ENCODE measurements around the gene CFAP74. TPM values are rescaled to one million over a fixed set of nuclear protein-coding genes. Genes with fewer than 3 reads are reported as not detected.

Gene CFAP74
- total and polyA plus RNA-seq, 2 of the 13 experiments (the other 11 are each of a cell fraction or from before 2014, with no cell fraction given), result 0.27 to 0.62 TPM

DNA sequence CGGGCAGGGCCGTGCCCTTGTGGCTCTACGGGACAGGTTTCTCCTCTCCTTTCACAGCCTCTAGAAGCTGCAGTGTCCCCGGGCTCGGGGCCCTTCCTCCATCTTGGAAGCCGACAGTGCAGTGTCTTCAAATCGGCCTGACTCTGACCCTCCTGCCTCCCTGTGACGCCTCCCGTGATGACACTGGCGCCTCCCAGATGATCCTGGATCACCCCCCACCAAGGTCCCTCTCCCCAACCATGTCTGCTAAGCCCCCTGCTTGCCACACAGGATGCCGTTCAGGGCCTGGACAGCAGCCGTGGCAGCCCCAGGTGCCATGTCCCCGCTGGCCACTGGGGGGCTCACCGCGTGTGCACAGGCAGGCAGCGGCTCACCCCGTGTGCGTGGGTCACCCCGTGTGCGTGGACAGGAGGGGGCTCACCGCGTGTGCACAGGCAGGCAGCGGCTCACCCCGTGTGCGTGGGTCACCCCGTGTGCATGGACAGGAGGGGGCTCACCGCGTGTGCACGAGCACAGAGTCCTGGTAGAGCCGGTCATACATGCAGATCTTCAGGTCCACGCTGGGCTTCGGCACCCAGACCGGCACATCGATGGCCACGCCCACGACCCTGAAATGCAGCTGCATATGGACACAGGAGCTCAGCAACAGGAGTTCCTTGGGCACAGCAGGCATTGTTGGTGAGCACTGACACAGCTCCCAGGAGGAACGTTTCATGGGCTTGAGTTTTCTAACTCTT, 59.6 kb downstream of the CFAP74 start (continued):
- TF ChIP-seq NONO (IDR thresholded peaks at IDR 0.05), result no peak
- TF ChIP-seq NONO (CRISPR knock-in tag; conservative IDR thresholded peaks at IDR 0.05), result peak; percentile 76
- TF ChIP-seq ZBTB21 (CRISPR knock-in tag; IDR thresholded peaks at IDR 0.05), result no peak
- TF ChIP-seq SKI (IDR thresholded peaks at IDR 0.05; ENCODE audit: partially characterized antibody), result no peak
- peak; percentile 56 for TF ChIP-seq SRY (CRISPR knock-in tag; IDR thresholded peaks at IDR 0.05)
- TF ChIP-seq NFIB (CRISPR knock-in tag; IDR thresholded peaks at IDR 0.05; ENCODE audit: borderline replicate concordance), result no peak
- TF ChIP-seq NCOR1 (IDR thresholded peaks at IDR 0.05; ENCODE audit: borderline replicate concordance, low read length), result no peak
- no peak for TF ChIP-seq ZSCAN9 (CRISPR knock-in tag; IDR thresholded peaks at IDR 0.05; ENCODE audit: borderline replicate concordance)
- TF ChIP-seq, protein P1, sequence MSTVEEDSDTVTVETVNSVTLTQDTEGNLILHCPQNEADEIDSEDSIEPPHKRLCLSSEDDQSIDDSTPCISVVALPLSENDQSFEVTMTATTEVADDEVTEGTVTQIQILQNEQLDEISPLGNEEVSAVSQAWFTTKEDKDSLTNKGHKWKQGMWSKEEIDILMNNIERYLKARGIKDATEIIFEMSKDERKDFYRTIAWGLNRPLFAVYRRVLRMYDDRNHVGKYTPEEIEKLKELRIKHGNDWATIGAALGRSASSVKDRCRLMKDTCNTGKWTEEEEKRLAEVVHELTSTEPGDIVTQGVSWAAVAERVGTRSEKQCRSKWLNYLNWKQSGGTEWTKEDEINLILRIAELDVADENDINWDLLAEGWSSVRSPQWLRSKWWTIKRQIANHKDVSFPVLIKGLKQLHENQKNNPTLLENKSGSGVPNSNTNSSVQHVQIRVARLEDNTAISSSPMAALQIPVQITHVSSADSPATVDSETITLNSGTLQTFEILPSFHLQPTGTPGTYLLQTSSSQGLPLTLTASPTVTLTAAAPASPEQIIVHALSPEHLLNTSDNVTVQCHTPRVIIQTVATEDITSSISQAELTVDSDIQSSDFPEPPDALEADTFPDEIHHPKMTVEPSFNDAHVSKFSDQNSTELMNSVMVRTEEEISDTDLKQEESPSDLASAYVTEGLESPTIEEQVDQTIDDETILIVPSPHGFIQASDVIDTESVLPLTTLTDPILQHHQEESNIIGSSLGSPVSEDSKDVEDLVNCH (CRISPR knock-in tag; IDR thresholded peaks at IDR 0.05), result no peak
- no peak for TF ChIP-seq MED13 (CRISPR knock-in tag; IDR thresholded peaks at IDR 0.05)
- TF ChIP-seq AKAP8 (CRISPR knock-in tag; IDR thresholded peaks at IDR 0.05), result no peak
- TF ChIP-seq, protein P2, sequence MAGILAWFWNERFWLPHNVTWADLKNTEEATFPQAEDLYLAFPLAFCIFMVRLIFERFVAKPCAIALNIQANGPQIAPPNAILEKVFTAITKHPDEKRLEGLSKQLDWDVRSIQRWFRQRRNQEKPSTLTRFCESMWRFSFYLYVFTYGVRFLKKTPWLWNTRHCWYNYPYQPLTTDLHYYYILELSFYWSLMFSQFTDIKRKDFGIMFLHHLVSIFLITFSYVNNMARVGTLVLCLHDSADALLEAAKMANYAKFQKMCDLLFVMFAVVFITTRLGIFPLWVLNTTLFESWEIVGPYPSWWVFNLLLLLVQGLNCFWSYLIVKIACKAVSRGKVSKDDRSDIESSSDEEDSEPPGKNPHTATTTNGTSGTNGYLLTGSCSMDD (CRISPR knock-in tag; IDR thresholded peaks at IDR 0.05), result no peak
- peak; percentile 47 for TF ChIP-seq FOXA3 (CRISPR knock-in tag; IDR thresholded peaks at IDR 0.05)
- peak; percentile 83 for TF ChIP-seq ZNF768 (CRISPR knock-in tag; IDR thresholded peaks at IDR 0.05)
- no peak for TF ChIP-seq RFX3 (CRISPR knock-in tag; IDR thresholded peaks at IDR 0.05)
- TF ChIP-seq, protein P3, sequence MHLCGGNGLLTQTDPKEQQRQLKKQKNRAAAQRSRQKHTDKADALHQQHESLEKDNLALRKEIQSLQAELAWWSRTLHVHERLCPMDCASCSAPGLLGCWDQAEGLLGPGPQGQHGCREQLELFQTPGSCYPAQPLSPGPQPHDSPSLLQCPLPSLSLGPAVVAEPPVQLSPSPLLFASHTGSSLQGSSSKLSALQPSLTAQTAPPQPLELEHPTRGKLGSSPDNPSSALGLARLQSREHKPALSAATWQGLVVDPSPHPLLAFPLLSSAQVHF (CRISPR knock-in tag; IDR thresholded peaks at IDR 0.05), result no peak
- TF ChIP-seq, protein P4, sequence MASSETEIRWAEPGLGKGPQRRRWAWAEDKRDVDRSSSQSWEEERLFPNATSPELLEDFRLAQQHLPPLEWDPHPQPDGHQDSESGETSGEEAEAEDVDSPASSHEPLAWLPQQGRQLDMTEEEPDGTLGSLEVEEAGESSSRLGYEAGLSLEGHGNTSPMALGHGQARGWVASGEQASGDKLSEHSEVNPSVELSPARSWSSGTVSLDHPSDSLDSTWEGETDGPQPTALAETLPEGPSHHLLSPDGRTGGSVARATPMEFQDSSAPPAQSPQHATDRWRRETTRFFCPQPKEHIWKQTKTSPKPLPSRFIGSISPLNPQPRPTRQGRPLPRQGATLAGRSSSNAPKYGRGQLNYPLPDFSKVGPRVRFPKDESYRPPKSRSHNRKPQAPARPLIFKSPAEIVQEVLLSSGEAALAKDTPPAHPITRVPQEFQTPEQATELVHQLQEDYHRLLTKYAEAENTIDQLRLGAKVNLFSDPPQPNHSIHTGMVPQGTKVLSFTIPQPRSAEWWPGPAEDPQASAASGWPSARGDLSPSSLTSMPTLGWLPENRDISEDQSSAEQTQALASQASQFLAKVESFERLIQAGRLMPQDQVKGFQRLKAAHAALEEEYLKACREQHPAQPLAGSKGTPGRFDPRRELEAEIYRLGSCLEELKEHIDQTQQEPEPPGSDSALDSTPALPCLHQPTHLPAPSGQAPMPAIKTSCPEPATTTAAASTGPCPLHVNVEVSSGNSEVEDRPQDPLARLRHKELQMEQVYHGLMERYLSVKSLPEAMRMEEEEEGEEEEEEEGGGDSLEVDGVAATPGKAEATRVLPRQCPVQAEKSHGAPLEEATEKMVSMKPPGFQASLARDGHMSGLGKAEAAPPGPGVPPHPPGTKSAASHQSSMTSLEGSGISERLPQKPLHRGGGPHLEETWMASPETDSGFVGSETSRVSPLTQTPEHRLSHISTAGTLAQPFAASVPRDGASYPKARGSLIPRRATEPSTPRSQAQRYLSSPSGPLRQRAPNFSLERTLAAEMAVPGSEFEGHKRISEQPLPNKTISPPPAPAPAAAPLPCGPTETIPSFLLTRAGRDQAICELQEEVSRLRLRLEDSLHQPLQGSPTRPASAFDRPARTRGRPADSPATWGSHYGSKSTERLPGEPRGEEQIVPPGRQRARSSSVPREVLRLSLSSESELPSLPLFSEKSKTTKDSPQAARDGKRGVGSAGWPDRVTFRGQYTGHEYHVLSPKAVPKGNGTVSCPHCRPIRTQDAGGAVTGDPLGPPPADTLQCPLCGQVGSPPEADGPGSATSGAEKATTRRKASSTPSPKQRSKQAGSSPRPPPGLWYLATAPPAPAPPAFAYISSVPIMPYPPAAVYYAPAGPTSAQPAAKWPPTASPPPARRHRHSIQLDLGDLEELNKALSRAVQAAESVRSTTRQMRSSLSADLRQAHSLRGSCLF (CRISPR knock-in tag; IDR thresholded peaks at IDR 0.05; ENCODE audit: borderline replicate concordance), result no peak
- 0 out of 2 replicates have a peak, but pooled peaks have one; percentile 23 for TF ChIP-seq ETV6 (CRISPR knock-in tag; conservative IDR thresholded peaks at IDR 0.05)
- TF ChIP-seq ZNF329 (CRISPR knock-in tag; IDR thresholded peaks at IDR 0.05; ENCODE audit: low read depth), result peak; percentile 50; the same call in 1 of the 2 replicates
- TF ChIP-seq, protein P5, sequence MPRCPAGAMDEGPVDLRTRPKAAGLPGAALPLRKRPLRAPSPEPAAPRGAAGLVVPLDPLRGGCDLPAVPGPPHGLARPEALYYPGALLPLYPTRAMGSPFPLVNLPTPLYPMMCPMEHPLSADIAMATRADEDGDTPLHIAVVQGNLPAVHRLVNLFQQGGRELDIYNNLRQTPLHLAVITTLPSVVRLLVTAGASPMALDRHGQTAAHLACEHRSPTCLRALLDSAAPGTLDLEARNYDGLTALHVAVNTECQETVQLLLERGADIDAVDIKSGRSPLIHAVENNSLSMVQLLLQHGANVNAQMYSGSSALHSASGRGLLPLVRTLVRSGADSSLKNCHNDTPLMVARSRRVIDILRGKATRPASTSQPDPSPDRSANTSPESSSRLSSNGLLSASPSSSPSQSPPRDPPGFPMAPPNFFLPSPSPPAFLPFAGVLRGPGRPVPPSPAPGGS (CRISPR knock-in tag; IDR thresholded peaks at IDR 0.05), result no peak
- TF ChIP-seq TMF1 (CRISPR knock-in tag; IDR thresholded peaks at IDR 0.05; ENCODE audit: low read depth), result no peak

All from HepG2 (cell line).